HG02588 (cell line): ENCODE results near the gene DDX46.
"Not testable (repeated sequence)": the region's sequence is repeated elsewhere in the genome, so short reads cannot be mapped to it uniquely, and the experiment has no call there.

Source experiments
- ATAC-seq: cut with Tn5 transposase; IDR thresholded peaks from one replicate; pipeline ENCODE4 v1.9.1; 2021; ENCODE audit warnings: mild to moderate bottlenecking, moderate library complexity; ENCODE audit not compliant: unreplicated experiment

DDX46 gene

DNA sequence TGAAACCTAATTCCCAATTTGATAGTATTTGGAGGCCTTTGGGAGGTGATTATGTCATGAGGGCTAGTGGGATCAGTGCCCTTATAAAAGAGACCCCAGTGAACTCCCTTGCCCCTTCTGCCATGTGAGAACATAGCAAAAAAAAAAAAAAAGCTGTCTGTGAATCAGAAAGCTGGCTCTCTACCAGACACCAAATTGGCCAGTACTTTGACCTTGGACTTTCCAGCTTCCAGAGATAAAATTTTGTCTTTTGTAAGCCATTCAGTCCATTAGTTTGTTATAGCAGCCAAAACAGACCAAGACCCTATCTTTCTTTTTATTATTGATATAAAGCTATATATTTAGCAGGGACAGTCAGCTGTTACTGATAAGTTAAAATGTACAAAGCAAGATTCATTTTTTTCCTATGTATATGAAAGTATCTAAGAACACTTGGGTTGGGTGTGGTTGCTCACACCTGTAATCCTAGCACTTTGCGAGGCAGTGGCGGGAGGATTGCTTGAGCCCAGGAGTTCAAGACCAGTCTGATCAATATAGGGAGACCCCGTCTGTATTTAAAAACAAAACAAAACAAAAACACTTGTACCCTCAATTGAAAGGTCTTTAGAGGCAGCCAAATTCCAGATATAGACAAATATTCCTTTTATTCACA lies 79.1 kb downstream of the DDX46 start:
- no peak for ATAC-seq

DNA sequence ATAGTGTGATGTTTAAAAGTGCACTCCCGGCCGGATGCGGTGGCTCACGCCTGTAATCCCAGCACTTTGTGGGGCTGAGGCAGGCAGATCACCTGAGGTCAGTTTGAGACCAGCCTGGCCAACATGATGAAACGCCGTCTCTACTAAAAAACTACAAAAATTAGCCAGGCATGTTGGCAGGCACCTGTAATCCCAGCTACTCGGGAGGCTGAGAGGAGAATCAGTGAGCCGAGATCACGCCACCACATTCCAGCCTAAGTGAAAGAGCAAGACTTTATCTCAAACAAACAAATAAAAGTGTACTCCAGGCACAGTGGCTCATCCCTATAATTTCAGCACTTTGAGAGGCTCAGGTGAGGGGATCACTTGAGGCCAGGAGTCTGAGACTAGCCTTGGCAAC lies 79.8 kb downstream of the DDX46 start:
- not testable (repeated sequence) for ATAC-seq

DNA sequence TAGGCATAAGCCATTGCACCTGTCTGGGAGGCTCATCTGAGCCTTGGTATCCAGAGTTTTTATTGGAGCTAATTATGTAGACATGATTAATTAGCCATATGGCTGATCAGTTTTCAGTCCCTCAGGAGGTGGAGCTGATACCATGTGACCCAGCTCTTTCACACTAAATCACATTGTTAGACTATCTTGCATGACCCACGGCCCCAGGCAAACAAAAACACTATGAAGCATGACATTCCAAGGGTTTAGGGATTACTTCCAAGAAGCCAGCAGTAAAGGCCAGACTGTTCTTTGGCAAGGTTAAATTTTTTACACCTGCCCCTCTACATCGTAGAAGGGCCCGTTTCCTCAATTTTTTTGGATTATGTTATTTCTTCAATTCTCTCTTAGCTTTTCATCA lies 82.2 kb downstream of the DDX46 start:
- no peak for ATAC-seq

DNA sequence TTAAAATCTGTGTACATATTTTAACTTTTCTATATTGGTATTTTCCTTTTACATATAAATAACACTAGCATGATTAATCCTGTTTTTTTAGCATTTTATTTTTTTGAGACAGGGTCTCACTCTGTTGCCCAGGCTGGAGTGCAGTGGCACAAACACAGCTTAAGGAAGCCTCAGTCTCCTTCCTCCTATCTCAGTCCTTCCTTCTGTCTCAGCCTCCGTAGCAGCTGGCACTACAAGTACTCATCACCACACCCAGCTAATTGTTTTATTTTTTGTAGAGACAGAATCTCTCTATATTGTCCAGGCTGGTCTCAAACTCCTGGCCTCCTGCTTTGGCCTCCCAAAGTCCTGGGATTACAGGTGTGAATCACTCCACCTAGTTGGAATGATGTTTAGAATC lies 85.7 kb downstream of the DDX46 start:
- no peak for ATAC-seq

DNA sequence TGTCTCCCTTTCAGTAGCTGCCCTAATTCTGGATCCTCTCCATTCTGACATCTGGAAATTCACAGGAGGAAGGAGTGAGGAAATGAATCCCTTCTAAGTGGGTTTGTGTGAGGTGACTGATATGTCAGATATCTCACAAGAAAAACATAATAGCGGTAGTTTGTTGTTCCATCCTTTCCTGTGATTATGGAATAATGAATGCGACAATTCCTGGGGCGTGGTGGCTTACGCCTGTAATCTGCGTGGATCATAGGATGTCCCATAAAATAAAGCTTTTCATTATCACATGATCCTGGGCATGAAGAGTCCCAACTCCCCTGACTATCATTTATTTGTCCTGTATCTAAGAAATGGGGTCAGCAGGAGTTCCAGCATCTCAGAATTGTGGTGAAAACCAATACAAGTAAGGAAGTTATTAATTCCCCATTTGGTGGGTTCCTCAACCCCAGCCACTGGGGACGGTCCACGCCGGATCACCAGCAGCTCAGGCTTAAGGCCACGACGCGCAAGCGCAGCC lies 86.8 kb downstream of the DDX46 start:
- no peak for ATAC-seq

DNA sequence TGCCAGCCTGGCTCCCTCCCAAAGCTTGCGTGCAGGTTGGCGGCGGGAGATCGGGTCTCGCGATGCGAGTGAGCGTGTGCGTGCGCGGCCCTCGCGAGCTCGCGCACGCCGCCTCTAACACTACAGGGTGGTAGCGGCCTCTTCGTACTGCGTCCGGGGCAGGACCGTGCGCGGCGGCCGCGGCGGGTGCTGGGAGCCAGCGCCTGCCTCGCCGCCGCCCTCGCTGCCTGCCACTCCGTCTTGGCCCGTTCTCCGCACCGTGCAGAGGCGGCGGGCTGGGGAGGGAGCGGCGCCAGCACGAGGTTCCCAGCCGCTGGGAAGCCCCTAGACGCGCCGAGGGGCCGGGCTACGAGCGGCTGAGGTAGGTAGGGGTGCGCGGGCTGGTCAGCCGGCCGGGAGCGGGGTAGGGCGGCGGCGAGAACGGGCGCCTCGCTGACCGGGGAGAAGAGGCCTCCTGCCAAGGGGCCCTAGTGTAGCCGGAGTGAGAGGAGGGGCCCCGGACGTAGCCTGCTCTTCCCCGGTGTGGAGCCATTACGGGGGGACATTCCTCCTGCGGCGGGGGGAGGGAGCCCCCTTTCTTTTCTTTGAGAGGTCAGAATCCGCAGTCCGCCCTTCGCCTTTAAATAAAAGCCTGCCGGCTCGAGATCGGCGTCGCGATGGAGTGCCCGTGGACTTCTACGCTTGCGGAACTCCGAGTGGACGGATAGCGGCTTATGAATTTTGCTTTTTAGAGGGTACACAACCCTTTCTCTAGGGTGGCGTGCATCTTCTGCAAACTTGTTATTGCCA lies 87.5 kb downstream of the DDX46 start, which contains the start of gene C5orf24:
TSS of gene C5orf24 (plus strand) at position 117 of the 789 bp plus-strand sequence. CDS start 8,933 bp downstream, outside the sequence.
- peak; percentile 95 for ATAC-seq

- no peak for ATAC-seq
Measured at GRCh38 chr5:134846641-134846960, 88.0 kb downstream of the DDX46 start.

DNA sequence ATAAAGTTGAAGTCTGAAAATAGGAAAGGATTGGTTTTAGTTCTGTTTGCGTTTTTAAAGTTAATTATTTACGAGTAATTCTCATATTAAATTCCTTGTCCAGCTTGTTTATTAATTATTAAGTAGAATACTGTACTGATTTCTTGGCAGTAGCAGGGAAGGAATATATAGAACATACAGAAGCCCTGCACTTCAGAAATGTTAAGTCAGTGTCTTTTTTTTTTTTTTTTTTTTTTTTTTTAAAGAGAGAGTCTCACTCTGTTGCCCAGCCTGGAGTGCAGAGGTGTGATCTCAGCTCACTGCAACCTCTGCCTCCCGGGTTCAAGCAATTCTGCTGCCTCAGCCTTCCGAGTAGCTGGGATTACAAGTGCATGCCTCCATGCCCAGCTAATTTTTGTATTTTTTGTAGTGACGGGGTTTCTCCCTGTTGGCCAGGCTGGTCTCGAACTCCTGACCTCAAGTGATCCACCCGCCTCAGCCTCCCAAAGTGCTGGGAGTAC lies 90.9 kb downstream of the DDX46 start:
- ATAC-seq, result not testable (repeated sequence)

DNA sequence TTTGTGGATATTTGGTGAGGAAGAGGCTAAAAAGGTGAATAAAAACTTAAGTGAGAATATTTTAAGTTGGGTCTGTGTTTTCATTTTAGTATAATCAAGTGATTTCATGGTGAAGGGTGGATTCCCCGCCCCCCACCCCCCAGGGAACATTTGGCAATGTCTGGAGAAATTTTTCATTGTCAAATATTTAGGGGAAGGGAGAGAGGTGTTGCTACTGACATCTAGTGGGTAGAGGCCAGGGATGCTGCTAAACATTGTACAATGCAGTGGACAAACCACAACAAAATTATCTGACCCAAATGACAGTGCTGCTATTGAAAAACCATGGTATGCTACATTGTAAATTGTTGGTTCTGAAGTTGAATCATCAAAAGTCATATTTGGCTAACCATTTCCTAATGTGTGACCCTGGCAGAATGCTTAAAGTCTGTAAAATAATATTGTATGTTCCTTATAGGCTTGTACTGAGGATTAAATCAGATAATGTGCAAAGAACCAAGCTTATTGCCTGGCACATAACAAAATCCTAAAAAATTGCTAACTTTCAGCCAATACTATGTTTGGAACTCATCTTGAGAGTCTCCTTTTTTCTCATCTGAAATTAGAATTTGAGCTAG lies 92.8 kb downstream of the DDX46 start:
- no peak for ATAC-seq

DNA sequence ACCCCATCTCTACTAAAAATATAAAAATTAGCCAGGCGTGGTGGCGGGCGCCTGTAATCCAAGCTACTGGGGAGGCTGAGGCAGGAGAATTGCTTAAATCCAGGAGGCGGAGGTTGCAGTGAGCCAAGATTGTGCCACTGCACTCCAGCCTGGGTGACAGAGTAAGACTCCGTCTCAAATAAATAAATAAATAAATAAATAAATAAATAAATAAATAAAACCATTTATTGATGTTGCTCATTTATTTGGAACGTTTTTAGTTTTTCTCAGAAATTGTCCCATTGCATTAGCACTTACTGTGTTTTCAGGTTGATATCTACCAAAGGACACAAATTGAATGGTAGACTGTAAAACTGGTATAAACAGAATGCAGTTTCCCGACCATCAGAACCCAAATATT lies 97.9 kb downstream of the DDX46 start:
- not testable (repeated sequence) for ATAC-seq

DNA sequence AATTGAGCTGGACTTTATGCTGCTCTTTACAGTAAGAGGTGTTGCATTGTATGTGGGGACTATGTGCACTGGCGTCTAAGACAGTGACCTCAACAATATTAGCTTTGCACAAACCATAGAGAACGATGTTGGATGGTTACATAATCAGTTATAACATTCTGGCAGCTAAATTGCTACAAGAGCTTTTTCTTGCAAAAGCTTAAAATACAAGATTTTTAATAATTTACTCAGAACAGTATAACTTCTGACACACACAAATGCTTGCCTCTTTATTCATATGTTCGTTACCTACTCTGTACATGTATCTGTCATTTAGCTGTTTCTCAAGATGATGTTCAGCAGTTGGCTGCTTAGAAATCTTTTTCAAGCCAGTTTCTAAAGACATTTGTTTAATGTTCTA lies 98.8 kb downstream of the DDX46 start:
- ATAC-seq, result no peak

DNA sequence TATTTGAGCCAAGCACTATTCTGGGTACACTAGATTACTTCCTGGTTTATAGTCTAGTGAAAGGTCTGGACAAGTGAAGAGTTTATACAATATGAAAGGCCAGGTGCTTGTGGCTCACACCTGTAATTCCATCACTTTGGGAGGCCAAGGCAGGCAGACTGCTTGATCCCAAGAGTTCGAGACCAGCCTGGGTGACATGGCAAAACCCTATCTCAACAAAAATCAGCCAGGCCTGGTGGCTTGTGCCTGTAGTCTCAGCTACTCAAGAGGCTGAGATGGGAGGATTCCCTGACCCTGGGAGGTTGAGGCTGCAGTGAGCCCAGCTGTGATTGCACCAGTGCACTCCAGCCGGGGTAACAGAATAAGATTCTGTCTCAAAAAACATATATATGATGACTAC lies 106.1 kb downstream of the DDX46 start:
- ATAC-seq, result no peak

DNA sequence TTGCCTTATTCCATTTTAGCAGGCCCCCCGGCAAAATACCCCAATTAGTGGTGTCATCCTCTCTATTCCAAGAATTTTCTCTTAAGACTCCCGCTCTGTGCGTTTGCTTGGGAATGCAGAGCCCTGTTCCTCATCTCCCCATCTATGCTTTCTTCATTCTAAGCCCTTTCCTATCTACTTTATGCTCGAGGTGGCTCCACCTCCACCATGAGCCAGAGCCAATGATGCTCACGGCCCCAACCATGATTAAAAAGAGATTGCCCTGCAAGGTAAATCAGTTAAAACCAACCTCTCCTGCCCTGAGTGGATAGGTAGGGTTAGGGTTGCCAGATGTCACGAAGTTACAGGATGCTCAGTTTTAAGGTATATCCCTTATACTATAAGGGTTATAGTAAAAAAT lies 114.9 kb downstream of the DDX46 start:
- ATAC-seq, result no peak

- peak; percentile 80 for ATAC-seq
Measured at GRCh38 chr5:134873987-134874830, 115.6 kb downstream of the DDX46 start, which contains the start of gene TXNDC15. TXNDC15 (plus strand) TSS chr5:134874371; CDS start chr5:134874428, 57 bp downstream.

DNA sequence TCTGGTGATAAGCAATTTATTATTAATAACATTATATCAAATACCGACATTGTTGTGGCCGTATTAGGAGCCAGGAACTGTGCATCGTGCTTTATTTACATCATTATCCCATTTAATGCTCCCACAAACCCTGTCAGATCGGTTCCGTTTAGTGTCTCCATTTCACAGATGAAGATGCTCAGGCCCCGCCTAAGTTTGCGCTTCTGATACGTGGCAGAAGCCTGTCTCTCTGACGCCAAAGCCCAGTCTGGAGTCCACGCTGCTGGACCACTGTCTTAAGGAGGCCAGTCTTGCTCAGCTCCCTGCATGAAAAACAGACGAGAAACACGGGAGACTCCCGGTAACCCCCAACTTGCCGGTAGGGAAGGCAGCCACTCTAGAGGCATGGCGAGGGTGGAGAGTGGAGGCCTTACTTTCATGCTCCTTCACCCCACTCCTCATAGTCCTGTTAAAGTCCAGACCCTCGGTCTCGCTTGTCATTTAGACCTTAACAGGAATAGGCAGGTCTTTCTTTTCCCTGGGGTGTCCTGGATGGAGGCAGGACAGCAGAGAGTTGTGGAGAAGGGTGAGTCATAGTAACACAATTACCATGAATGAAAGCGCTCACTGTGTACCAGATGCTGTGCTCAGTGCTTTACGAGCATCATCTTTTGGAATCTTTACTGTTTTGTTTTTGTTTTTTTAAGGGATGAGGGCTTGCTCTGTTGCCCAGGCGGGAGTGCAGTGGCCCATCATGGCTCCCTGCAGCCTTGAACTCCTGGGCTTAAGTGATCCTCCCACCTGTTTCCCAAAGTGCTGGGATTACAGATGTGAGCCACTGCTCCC lies 116.5 kb downstream of the DDX46 start:
- ATAC-seq, result peak; percentile 26

DNA sequence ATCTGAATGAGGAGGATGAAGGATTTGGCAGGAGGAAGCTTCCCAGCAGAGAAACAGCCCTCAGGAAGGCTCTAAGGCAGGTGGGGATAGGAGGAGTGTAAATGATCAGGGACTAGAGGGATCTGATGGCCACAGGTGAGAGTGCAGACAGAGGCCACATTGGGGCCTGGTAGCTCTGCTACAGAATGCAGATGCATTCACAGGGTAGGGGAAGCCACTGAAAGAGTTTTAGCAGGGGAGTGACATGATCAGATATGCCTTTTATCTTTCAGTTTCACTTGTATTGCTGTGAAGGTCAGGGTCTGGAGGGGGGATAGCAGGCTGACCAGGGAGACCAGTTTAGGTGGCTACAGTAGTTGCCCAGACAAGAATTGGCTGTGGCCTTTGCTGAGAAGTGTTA lies 118.6 kb downstream of the DDX46 start:
- no peak for ATAC-seq

GRCh38 chr5:134878403-134878802 lies 119.8 kb downstream of the DDX46 start:
- no peak for ATAC-seq

DNA sequence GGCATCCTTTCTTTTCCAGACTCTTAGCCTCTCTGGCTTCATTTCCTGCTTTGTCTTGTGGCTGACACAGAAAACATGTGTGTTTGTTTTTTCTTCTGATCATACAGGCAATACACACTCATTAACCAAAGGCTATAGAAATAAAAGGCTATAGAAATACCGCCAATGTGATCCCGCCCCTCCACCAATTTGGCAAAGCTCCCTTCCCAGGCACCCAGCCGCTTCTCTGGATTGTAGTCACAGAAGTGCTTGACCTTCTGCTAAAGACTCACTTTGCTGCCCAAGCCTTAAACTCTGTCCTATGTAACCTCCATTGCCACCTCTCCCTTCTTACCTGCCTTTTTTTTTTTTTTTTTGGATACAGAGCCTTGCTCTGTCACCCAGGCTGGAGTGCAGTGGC lies 120.9 kb downstream of the DDX46 start:
- no peak for ATAC-seq
